HCT116 (cell line): Measurements from ENCODE around the gene MED25.

Experiments
- CTCF ChIP-seq, 3 experiments: fragments of 200-600 bp in 1 of 3; sonication (generic) in 1 of 3; IDR thresholded peaks in 2 of 3; conservative IDR thresholded peaks in 1 of 3; 2 replicates each; pipeline ENCODE4 v1.5.1; 2012 to 2017; ENCODE audit warnings: low read depth in 2 of 3, low read length in 2 of 3, antibody characterized with exemption in 1 of 3, borderline replicate concordance in 1 of 3, control low read depth in 1 of 3, mild to moderate bottlenecking in 1 of 3, mixed read lengths in 1 of 3, mixed run types in 1 of 3, moderate library complexity in 1 of 3; ENCODE audit not compliant: insufficient read depth in 1 of 3
- EGR1 ChIP-seq: IDR thresholded peaks from 2 replicates; pipeline ENCODE4 v1.6.1; 2012; ENCODE audit warnings: low read depth
- EZH2 ChIP-seq: fragments of 200-600 bp; sonication (generic); IDR thresholded peaks from 2 replicates; pipeline ENCODE4 v1.6.1; 2017; ENCODE audit warnings: antibody characterized with exemption, mixed run types
- EZH2phosphoT487 ChIP-seq: fragments of 200-600 bp; IDR thresholded peaks from 2 replicates; pipeline ENCODE4 v1.6.1; 2018; ENCODE audit warnings: antibody characterized with exemption, borderline replicate concordance
- RAD21 ChIP-seq: IDR thresholded peaks from 2 replicates; pipeline ENCODE4 v1.6.1; 2012; ENCODE audit warnings: low read depth, mild to moderate bottlenecking
- SIN3A ChIP-seq: IDR thresholded peaks from 2 replicates; pipeline ENCODE4 v1.6.1; 2012; ENCODE audit warnings: low read depth
- SRF ChIP-seq: IDR thresholded peaks from 2 replicates; pipeline ENCODE4 v1.6.1; 2012; ENCODE audit warnings: low read depth
- ZBTB33 ChIP-seq: IDR thresholded peaks from 2 replicates; pipeline ENCODE4 v1.6.1; 2011; ENCODE audit warnings: mild to moderate bottlenecking, low read length, moderate library complexity; ENCODE audit not compliant: insufficient replicate concordance; ENCODE audit errors: extremely low read depth
- ZNF274 ChIP-seq: fragments of 200-500 bp; sonication (Bioruptor generic); IDR thresholded peaks from 2 replicates; pipeline ENCODE4 v1.6.1; 2014; ENCODE audit warnings: mild to moderate bottlenecking, low read depth, low read length, inconsistent platforms
- TF ChIP-seq, protein P1 (sequence below): IDR thresholded peaks from 2 replicates; pipeline ENCODE4 v1.6.1; 2012

DNA sequence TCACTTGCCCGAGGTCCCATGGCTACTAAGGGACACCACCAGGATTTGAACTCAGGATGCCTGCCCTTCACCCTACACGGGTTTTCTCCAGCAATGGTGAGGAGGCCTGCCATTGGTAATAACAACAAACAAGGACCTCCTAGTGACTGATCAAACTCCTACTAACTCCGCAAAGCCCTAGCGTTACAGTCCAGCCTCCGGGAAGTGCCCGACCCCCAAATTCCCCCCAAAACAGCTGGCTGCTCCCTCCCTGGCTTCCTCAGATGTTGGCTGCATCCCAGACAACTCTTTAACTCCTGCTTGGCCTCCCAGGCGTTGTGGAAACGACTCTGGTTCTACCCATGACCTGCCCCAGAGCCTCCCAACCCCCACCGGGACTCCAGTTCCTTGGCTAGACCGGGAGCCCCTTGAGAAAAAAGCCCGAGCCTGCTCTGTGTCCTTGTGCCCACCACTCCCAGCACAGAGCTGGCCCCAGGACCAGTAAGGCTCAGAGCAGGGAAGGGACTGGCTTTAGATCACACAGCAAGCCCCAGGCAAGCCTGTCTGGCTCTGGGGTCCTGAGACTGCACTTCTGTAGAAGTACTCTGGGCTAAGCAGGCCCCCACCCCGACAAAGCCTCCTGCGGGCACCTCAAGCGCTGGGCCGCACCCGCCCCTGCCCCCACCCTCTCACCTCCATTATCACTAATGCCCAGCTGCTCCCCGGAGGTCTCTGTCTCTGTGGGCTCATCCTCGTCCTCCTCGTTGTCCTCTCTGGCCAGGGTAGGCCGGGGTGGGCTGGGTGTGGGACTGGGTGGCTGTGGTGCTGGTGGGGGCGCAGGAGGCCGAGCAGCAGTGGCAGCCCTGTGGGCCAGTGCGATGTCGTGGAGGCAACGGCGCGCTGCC, 54.4 kb downstream of the MED25 start:
- TF ChIP-seq CTCF (IDR thresholded peaks at IDR 0.05 in 2 of 3, conservative IDR thresholded peaks at IDR 0.05 in 1 of 3; ENCODE audit: borderline replicate concordance in 1 of 3, insufficient read depth in 1 of 3, low read depth in 2 of 3, low read length in 2 of 3) (no peak), ZNF274 (no peak), SIN3A (no peak), RAD21 (no peak), EZH2phosphoT487 (no peak), EZH2 (no peak), EGR1 (no peak), ZBTB33 (no peak), SRF (no peak)
- TF ChIP-seq, protein P1, sequence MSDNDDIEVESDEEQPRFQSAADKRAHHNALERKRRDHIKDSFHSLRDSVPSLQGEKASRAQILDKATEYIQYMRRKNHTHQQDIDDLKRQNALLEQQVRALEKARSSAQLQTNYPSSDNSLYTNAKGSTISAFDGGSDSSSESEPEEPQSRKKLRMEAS: no peak
